Sciatic nerve (tissue), 2 donors: ENCODE measurements around the gene CRIM1. TPM values are rescaled to one million over a fixed set of nuclear protein-coding genes. Genes with fewer than 3 reads are reported as not detected.
A peak's percentile ranks its signal among the peaks of the same experiment; 100 is the strongest.

Experiments used
- ATAC-seq: fragments of 200-7000 bp; cut with Tn5 transposase; one replicate; pipeline ENCODE4 v1.9.1; 2020; ENCODE audit warnings: mild to moderate bottlenecking, moderate library complexity
- DNase-seq: peaks from one replicate; pipeline ENCODE4 v3.0.0-alpha.2; 2020; ENCODE audit warnings: low spot score
- intact Hi-C: fragments of 100-400 bp; cut with DNase I; formaldehyde crosslinking; loops from one replicate; pipeline ENCODE4 v1.14.2; 2022
- total RNA-seq: library from RNA; stranded (reverse); fragmentation: NEBNext Ultra II Directional; extraction: Animal tissue kit (Norgen Biotek cat#: 25700); gene quantifications from one replicate; pipeline ENCODE4 v1.2.1, GENCODE V29; 2021
- donor health status: DM: no; HTN: no; CAD: no.
- donor health status: DM: no; HTN: no; CAD: no.

CRIM1 gene
- total RNA-seq, 1 donor from 2014 or later, result 209 TPM

GRCh38 chr2:36367895-36368353 is 12.3 kb downstream of the CRIM1 start:
- no peak for DNase-seq
- intact Hi-C loops, result no loop called here
- no peak for ATAC-seq

GRCh38 chr2:36368438-36368837 is 12.9 kb downstream of the CRIM1 start:
- ATAC-seq (no peak), DNase-seq (no peak)
- intact Hi-C loops, result no loop called here

GRCh38 chr2:36369163-36369562 is 13.6 kb downstream of the CRIM1 start:
- intact Hi-C loops, result no loop called here
- ATAC-seq, result no peak

GRCh38 chr2:36369716-36370115 is 14.1 kb downstream of the CRIM1 start:
- intact Hi-C loops, result no loop called here

More at GRCh38 chr2:36369163-36369562, 13.6 kb downstream of the CRIM1 start:
- DNase-seq, result no peak

GRCh38 chr2:36370281-36370680 is 14.7 kb downstream of the CRIM1 start:
- no peak for ATAC-seq
- DNase-seq, result no peak
- intact Hi-C loops, result no loop called here

More at GRCh38 chr2:36369716-36370115, 14.1 kb downstream of the CRIM1 start:
- no peak for DNase-seq
- no peak for ATAC-seq

GRCh38 chr2:36371070-36371874 is 15.7 kb downstream of the CRIM1 start:
- DNase-seq, result no peak
- intact Hi-C loops, result no loop called here
- peak; percentile 38 for ATAC-seq

GRCh38 chr2:36371928-36372391 is 16.4 kb downstream of the CRIM1 start:
- no peak for ATAC-seq
- no peak for DNase-seq
- intact Hi-C loops, result no loop called here

- ATAC-seq (peak; percentile 92), DNase-seq (no peak)
- intact Hi-C loops, result no loop called here
Observed at GRCh38 chr2:36373149-36373926, 17.8 kb downstream of the CRIM1 start.

- ATAC-seq (no peak), DNase-seq (no peak)
- intact Hi-C loops, result no loop called here
Observed at GRCh38 chr2:36374585-36374984, 19.0 kb downstream of the CRIM1 start.

- ATAC-seq (peak; percentile 48), DNase-seq (peak; percentile 85)
- intact Hi-C loops, result no loop called here
Observed at GRCh38 chr2:36376319-36376765, 20.8 kb downstream of the CRIM1 start.

- DNase-seq (no peak), ATAC-seq (no peak)
- intact Hi-C loops, result no loop called here
Observed at GRCh38 chr2:36376992-36377738, 21.6 kb downstream of the CRIM1 start.

GRCh38 chr2:36379710-36380448 is 24.3 kb downstream of the CRIM1 start:
- no peak for DNase-seq
- ATAC-seq, result no peak
- intact Hi-C loops, result no loop called here

- ATAC-seq (peak; percentile 38), DNase-seq (no peak)
- intact Hi-C loops, result no loop called here
Observed at GRCh38 chr2:36380624-36381481, 25.3 kb downstream of the CRIM1 start.

- intact Hi-C loops, result no loop called here
- DNase-seq (no peak), ATAC-seq (no peak)
Observed at GRCh38 chr2:36381993-36382392, 26.4 kb downstream of the CRIM1 start.

- intact Hi-C loops, result no loop called here
Observed at GRCh38 chr2:36382472-36382871, 26.9 kb downstream of the CRIM1 start.

GRCh38 chr2:36383726-36384125 is 28.1 kb downstream of the CRIM1 start:
- no peak for ATAC-seq
- no peak for DNase-seq
- intact Hi-C loops, result no loop called here

More at GRCh38 chr2:36382472-36382871, 26.9 kb downstream of the CRIM1 start:
- DNase-seq (no peak), ATAC-seq (no peak)

- ATAC-seq (no peak), DNase-seq (no peak)
- intact Hi-C loops, result no loop called here
Observed at GRCh38 chr2:36384454-36384853, 28.9 kb downstream of the CRIM1 start.

- ATAC-seq, result no peak
- intact Hi-C loops, result no loop called here
- DNase-seq, result no peak
Observed at GRCh38 chr2:36385603-36386002, 30.0 kb downstream of the CRIM1 start.
